Measurements from ENCODE around the gene KCTD20.

The KCTD20 gene

GRCh38 chr6:36536873-36537547 lies 94.2 kb downstream of the KCTD20 start:
- DNase-seq (ENCODE audit: low spot score) = no peak

- DNase-seq (ENCODE audit: low spot score) = no peak
Observed at GRCh38 chr6:36539814-36540568, 97.2 kb downstream of the KCTD20 start.
